DND-41 (cell line): ENCODE measurements around the gene RUNX1.

ENCODE experiments used
- EZH2 ChIP-seq: IDR thresholded peaks from 3 replicates; pipeline ENCODE4 v1.6.1; 2012; ENCODE audit warnings: borderline replicate concordance, low read depth, mild to moderate bottlenecking, moderate library complexity, low read length, inconsistent platforms; ENCODE audit not compliant: severe bottlenecking
- TF ChIP-seq, protein P1 (sequence below): IDR thresholded peaks from 2 replicates; pipeline ENCODE4 v1.5.1; 2012; ENCODE audit warnings: borderline replicate concordance, low read length, moderate library complexity, mild to moderate bottlenecking; ENCODE audit not compliant: poor library complexity, severe bottlenecking; ENCODE audit errors: extremely low read depth

DNA sequence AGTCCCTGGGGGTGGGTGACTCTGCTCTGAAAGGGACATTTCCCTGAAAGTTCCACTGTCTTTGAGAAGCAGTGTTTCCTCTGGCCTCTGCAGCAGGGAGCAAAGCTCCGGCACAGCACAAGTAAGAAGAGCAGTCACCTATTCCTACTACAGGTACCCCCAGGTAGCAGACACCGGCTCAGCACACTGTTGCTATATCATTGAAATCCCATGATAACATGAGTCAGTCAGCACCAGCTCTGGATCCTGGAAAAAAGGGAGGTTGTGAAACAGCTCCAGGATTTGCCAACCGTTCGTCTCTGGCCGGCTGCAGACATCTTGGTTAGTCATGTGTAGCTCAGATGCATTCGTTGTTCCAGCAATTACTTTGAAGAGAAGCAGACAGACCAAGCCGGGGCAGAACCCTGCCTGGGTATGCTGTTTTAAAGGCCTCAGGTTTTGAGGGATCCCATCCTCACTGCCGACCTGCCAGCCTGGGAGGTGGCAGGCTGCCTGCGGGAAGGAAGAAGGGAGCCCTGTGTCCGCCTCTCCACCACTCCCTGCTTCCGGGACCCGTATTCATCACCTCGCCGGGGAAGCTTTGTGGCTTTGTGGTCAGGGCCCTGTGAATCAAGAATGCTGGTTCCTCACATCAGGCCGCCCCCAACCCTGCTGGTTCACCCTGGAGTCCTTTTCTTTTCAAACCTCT is 241.1 kb downstream of the RUNX1 start:
- TF ChIP-seq, protein P1, sequence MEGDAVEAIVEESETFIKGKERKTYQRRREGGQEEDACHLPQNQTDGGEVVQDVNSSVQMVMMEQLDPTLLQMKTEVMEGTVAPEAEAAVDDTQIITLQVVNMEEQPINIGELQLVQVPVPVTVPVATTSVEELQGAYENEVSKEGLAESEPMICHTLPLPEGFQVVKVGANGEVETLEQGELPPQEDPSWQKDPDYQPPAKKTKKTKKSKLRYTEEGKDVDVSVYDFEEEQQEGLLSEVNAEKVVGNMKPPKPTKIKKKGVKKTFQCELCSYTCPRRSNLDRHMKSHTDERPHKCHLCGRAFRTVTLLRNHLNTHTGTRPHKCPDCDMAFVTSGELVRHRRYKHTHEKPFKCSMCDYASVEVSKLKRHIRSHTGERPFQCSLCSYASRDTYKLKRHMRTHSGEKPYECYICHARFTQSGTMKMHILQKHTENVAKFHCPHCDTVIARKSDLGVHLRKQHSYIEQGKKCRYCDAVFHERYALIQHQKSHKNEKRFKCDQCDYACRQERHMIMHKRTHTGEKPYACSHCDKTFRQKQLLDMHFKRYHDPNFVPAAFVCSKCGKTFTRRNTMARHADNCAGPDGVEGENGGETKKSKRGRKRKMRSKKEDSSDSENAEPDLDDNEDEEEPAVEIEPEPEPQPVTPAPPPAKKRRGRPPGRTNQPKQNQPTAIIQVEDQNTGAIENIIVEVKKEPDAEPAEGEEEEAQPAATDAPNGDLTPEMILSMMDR: no peak
- no peak for TF ChIP-seq EZH2
